NK-92 (cell line): ENCODE measurements around the gene CCL27.
A peak's percentile ranks its signal among the peaks of the same experiment; 100 is the strongest.

ENCODE experiments used
- DNase-seq: peaks from one replicate; lab custom pipeline; 2025; ENCODE audit not compliant: unreplicated experiment; lab: John Stamatoyannopoulos, UW

CCL27 gene

GRCh38 chr9:34685591-34685990 lies 23.1 kb upstream of the CCL27 start:
- no peak for DNase-seq

DNA sequence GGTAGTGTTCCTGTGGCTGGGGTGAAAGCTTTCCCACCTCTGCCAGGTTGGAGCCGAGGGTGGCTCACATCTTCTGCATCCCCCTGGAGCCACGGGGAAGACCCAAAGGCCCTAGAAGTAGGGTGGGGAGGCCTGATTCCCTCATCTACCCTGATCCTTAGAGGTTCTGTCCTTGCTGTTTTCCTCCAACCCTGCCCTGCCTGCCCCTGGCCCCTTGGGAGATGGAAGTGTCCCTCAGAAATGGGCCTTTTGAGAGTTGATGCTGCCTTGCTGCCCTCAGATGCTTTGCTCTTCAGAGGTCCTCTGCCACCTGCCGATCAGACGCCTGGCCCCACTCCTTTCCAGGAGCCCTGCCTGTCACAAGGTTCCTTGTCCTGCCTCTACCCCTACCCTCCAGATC lies 22.4 kb upstream of the CCL27 start:
- DNase-seq = no peak

DNA sequence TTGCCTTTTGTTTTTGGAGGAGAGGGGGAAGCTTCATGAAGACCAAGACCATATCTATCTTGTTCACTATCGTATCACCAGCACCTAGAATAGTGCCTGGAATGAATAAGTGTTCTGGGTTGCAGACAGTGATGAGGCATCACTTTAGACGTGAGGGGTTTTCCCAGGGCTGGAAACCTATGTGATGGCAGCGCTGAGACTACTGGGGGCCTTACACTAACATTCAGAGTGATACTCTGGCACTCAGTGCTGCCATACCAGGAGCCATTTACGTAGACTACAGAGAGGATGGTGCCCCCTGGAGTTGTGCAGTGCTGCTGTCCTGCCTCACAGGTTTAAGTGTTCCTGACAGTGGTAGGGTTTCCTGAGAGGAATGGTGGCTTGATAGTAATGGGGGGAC lies 21.7 kb upstream of the CCL27 start:
- DNase-seq = no peak

DNA sequence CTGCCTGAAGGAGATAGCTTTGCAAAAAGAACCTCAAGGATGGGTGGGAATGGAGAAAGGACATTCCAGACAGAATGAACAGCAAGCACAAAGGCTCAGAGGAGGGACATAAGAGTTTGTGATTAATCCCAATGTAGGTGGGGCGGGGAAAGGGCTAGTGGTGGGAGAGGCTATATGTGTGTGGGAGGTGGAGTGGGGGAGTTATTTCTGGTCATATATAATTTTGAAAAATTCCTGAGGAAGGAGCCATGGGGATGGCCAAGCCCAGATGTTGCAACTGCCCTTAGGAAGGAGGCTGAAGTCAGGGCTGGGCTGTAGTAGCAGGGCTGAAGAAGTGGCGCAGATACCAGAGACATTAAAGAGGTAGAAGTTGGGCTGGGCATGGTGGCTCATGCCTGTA lies 13.4 kb upstream of the CCL27 start:
- no peak for DNase-seq

GRCh38 chr9:34675048-34675714 lies 12.7 kb upstream of the CCL27 start:
- no peak for DNase-seq

DNA sequence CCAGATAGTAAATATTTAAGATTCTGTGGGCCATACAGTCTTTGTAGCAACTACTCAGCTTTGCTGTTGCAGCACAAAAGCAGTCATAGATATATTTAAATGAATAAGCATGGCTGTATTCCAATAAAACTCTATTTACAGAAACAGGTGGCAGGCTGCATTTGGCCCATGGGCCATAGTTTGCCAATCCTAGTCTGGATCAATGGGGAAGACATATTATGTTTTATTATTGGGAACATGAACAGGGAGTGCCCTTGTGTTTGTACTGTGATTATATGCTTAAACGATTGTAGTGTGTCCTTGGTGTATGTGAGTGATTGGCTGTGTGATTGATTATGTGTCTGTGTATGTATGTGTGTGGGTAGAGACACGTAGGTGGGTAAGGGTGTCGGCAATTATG lies 12.0 kb upstream of the CCL27 start:
- no peak for DNase-seq

DNA sequence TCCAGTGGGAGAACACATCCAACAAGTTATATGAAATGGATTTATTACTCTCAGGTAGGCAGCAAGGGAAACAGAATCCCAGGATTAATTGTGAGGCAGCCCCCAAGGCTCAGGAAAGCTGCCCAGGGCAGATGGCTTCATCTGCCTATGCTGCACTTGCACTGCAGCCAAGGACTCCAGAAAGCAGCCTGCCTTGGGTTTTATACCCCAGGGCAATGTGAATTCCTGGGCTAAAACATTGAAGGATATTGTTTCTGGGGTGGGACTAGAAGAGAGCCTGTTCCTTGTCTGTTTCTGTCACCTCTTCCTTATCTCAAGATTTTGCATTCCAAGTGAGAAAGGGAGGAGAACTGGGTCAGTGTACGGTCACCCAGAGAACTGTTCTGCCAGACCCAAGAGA lies 8.8 kb upstream of the CCL27 start:
- DNase-seq = no peak

GRCh38 chr9:34669809-34670562 lies 7.5 kb upstream of the CCL27 start:
- DNase-seq = no peak

- peak; percentile 26 for DNase-seq
These were observed 3.2 kb upstream of the CCL27 start for GRCh38 chr9:34665381-34666250.

DNA sequence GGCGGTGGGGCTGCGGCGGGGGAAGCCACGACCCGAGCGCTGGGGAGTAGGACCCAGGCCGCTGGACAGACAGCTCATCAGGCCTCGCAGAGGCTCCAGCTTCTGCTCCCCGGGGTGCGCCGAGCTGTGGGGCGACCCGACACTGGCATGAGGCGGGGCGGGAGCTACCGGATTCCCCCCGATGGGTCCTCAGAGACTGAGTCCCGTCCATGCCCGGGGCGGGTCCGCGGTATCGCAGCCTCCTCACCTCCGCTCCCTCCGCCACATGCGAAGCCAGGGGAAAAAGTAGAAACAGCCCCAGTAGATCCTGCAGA lies 2.6 kb upstream of the CCL27 start:
- no peak for DNase-seq

- no peak for DNase-seq
These were observed 2.0 kb upstream of the CCL27 start for GRCh38 chr9:34664281-34665066.

GRCh38 chr9:34663303-34663605 lies 797 bp upstream of the CCL27 start:
- no peak for DNase-seq

DNA sequence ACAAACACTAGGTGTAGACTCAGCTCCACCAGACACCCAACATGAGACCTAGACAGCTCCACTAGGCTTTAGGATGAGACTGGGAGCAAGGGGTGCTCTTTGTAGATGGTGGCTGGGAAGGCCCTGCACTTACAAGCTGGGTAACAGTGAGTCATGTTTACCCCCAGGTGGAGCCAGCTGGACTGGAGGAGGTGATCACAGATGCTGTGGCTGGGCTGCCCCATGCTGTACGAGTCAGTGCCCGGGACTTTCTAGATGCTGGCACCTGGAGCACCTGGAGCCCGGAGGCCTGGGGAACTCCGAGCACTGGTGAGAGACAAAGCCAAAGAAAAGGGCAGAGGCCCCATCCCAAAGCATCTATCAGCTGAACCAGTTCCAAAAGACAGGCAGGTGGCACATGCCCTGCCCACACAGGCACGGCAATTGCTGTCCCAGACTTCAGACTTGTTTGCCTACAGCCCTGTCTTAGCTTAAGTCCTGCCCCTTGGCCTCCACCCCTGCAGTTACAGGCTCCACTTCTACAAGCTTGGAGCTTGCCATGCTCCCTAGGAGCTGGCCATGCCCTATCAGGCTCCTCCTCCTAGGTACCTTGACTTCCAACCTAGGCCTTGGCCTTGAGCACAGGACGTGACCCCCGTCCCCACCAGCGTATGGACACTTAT lies 2.7 kb downstream of the CCL27 start:
- no peak for DNase-seq

GRCh38 chr9:34658461-34658860 lies 4.0 kb downstream of the CCL27 start:
- DNase-seq = no peak

GRCh38 chr9:34656992-34657391 lies 5.5 kb downstream of the CCL27 start:
- DNase-seq = no peak

DNA sequence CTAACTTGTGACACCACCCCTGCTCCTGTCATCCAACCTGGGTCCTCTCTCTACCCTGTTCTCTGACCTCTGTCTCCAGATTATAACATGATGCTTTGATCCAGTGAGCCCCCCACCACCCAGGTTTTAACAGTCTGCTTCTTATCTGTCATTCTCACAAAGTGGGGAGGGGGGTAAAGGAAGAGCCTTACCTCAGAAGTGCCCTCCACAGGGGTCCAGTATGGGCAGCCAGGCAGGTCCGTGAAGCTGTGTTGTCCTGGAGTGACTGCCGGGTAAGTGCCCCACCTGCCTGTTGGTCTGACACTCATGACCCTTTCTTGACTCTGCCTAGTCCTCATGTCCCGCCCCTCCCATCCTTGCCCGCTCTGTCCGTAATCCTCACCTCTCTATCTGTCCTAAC lies 7.1 kb downstream of the CCL27 start:
- no peak for DNase-seq

DNA sequence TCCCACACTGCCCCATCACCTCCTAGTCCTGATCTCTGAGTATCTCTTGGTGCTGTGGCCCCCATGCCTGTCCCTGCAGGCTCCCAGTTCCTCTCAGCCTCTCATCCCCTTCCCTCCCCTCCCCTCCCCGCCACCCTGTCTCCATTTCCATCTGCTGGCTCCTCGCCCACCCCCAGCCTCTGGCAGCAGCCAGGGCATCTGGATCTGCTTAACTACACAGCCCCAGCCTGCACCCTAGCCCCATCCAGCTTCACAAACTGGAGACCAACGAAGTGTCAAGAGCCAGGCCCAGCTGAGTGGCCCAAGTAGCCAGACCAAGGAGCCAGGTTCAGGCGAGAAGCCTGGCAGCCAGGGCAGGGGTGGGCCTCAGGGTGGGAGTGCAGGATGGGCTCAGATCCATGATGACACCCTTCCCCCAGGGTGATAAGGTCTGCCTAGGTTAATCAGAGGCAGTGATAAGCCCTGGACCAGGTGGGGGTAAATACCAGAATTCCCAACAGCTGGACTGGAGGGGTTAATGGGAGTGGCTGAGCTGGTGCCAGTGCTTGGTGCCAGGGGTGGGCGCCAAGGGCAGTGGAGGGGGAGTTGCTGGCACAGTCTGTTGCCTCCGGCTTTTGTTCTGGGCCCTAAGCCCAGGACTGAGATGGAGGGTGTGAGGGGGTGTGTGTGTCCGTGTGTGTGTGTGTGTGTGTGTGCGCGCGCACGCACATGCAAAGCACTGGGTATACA lies 8.0 kb downstream of the CCL27 start:
- no peak for DNase-seq

DNA sequence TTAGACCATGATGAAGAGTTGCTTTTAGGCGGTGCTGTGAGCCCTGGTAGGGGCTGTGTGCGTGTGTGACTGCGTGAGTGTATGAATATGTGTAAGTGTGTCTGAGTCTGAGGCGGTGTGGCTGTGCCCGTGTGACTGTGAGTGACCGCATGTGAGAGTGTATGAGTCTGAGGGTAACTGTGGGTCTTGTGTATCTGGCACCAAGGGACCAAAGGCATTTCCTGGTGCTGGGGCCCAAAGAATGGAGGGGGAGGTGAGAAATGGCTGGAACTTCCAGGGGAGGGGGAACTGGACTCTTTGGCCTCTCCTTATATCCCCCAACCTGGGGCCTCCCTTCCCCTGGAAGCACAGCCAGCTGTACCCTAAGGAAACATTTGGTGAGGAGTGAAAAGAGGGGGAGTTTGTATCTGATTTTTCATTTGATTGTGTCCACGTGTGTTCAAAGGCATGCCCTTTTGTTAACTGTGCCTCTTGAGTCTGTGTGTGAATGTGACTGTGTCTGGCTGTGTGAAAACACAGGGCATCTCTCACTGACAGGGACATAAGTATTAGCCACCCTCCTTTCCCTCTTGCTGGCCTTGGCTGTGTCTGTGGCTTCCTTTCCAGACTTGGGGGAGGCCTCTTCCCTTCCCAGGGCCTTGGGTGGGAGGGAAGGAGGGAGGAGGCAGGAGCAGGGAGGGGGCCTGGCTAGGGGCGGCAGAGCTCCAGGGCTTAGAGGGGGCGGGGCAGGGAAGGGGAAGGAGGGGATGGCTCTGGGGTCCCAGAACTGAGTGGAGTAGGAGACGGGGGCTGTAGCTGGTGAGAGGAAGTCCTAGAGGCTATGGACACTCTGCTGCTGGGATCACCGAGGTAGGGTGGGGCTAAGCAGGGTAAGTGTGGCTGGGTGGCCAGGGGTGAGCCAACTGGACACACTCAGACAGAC lies 9.0 kb downstream of the CCL27 start:
- DNase-seq = no peak

DNA sequence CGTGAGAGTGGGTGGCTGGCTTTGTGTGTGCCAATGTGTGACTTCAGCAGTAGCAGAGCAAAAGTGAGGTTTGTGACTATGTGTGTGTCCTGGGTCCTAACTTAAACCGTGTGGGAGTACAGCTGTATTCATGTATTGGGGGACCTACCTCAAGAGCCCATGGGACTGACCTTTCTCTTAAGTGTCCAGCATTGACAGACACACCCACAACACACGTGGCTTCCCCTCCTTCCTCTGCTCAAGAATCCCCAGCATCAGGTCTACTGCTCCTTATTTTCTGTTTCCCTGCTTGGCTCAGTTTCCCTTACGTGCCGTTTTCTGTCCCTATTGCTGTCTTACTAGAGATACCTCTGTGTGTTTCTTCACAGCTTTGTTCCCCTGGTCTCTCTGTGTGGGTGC lies 9.9 kb downstream of the CCL27 start:
- DNase-seq = no peak
